Aorta (tissue), 5 donors: ENCODE data around the gene RASA3. TPM values are rescaled to one million over a fixed set of nuclear protein-coding genes. Genes with fewer than 3 reads are reported as not detected.

Experiments used
- ATAC-seq: fragments of 200-7000 bp; cut with Tn5 transposase; one replicate; pipeline ENCODE4 v1.9.1; 2022; ENCODE audit warnings: moderate library complexity; ENCODE audit not compliant: low FRiP score
- DNase-seq, 2 donors: peaks; one replicate each; pipeline ENCODE4 v3.0.0-alpha.2; 2020
- H3K27ac ChIP-seq, 2 donors: one replicate each; pipeline ENCODE4 v1.5.1; 2013; ENCODE audit warnings: low read length in 2 of 2, mild to moderate bottlenecking in 2 of 2, moderate library complexity in 2 of 2, control low read depth in 1 of 2, inconsistent platforms in 1 of 2, low read depth in 1 of 2
- H3K27me3 ChIP-seq, 2 donors: one replicate each; pipeline ENCODE4 v1.6.1; 2013; ENCODE audit warnings: control low read depth in 1 of 2, low read length in 1 of 2, mild to moderate bottlenecking in 1 of 2, moderate library complexity in 1 of 2; ENCODE audit not compliant: insufficient read depth in 2 of 2, control insufficient read depth in 1 of 2
- H3K36me3 ChIP-seq, 2 donors: one replicate each; pipeline ENCODE4 v1.6.1; 2013; ENCODE audit warnings: control low read depth in 1 of 2, low read length in 1 of 2, mild to moderate bottlenecking in 1 of 2; ENCODE audit not compliant: insufficient read depth in 2 of 2, control insufficient read depth in 1 of 2
- H3K4me1 ChIP-seq, 2 donors: one replicate each; pipeline ENCODE4 v1.6.1; 2013; ENCODE audit warnings: low read length in 2 of 2, control low read depth in 1 of 2, mild to moderate bottlenecking in 1 of 2, moderate library complexity in 1 of 2; ENCODE audit not compliant: insufficient read depth in 2 of 2, control insufficient read depth in 1 of 2
- H3K4me3 ChIP-seq, 2 donors: one replicate each; pipeline ENCODE4 v1.5.1; 2013; ENCODE audit warnings: low read length in 2 of 2, control low read depth in 1 of 2, mild to moderate bottlenecking in 1 of 2
- H3K9me3 ChIP-seq: one replicate; pipeline ENCODE4 v1.6.1; 2013; ENCODE audit warnings: mild to moderate bottlenecking, low read length; ENCODE audit not compliant: control insufficient read depth
- WGBS, 2 donors: extraction: QIAGEN DNeasy Blood & Tissue Kit; methylation state at CpG; one replicate each; pipeline ENCODE4 v1.1.7; 2013; 5-methylcytosine and 5-hydroxymethylcytosine counted together
- intact Hi-C, 2 donors: fragments of 100-400 bp; cut with DNase I; formaldehyde crosslinking; loops; one replicate each; pipeline versions ENCODE4 v1.14.2 to v1.15.0; 2022
- polyA plus RNA-seq, 2 donors: library from polyadenylated mRNA; stranded (reverse); fragments of 200-250 nt; gene quantifications; one replicate each; pipeline ENCODE4 v1.2.3, GENCODE V29; 2013
- total RNA-seq, 2 donors: library from RNA; stranded (reverse); fragmentation: NEBNext Ultra II Directional; extraction: Animal tissue kit (Norgen Biotek cat#: 25700); gene quantifications; one replicate each; pipeline ENCODE4 v1.2.1, GENCODE V29; 2021
- donor health status: healthy with polysubstance abuse.
- donor health status: Bipolar disorder and iron deficiency.
- donor health status: DM: no; HTN: no; CAD: no.
- donor health status: DM: no; HTN: no; CAD: no.
- donor health status: DM: yes; HTN: yes; CAD: no.

RASA3 gene
- total and polyA plus RNA-seq, 4 donors, result 8.1 to 42.3 (median 28.9) TPM

GRCh38 chr13:114043421-114044053, 88.9 kb downstream of the RASA3 start:
- Histone ChIP-seq H3K27ac (no peak overlapping the region), H3K4me3 (no peak overlapping the region), H3K27me3 (no peaks in the 10 kb centered on the region), H3K9me3 (no peaks in the 10 kb centered on the region), H3K36me3 (no peaks in the 10 kb centered on the region), H3K4me1 (no peaks in the 10 kb centered on the region)
- no peak for ATAC-seq
- DNase-seq, result peak in 1 of 2 donors; percentile 76
- intact Hi-C loops, result no loop called here
- WGBS, 2 donors, result 85 to 87% methylated on average over 12 to 32 of the region's 37 CpGs

DNA sequence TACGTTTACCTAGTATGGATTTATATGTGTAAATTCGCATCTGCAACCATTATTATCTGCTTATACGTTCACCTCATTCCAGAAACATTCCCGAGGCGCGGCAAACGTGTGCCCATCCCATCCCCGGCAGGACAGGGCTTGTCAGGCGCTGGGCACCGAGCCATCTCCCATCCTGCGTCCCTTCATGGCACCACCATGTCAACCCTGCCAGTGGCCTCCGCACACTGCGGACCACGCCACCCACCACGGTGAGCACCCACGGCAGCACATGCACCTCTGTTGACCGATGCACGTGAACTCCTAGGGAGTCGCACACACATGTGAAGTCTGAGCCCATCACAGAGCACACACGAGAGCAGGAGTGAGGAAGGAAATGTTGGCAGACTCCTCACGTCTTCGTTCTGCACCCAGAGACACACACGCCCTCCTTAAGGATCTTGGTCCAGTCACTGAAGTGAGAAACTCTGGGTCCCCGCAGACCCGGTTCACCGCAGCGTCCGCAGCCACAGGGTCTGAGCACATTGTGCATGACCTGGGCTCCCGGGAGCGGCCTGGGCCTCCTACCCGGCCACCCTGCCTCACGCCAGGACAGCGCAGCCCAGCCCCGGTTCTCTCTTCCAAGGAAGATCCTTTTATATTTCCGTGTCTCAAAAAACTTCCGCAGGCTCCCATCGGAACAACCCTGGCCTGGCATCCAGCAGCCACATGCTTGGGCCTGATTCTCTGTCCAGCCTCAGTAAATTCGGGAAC, 90.2 kb downstream of the RASA3 start:
- Histone ChIP-seq H3K4me1 (no peaks in the 10 kb centered on the region), H3K27me3 (no peaks in the 10 kb centered on the region), H3K36me3 (no peaks in the 10 kb centered on the region), H3K4me3 (no peak overlapping the region), H3K27ac (no peak overlapping the region), H3K9me3 (no peaks in the 10 kb centered on the region)
- 89 to 92% methylated on average over 38 of the region's 38 CpGs for WGBS, 2 donors
- no peak for DNase-seq
- ATAC-seq, result no peak
- intact Hi-C loops, result no loop called here

- no peaks in the 10 kb centered on the region for H3K4me1 ChIP-seq
- DNase-seq (no peak), ATAC-seq (no peak)
- WGBS, 2 donors, result 91 to 94% methylated on average over 17 of the region's 17 CpGs
- H3K27me3 ChIP-seq, result no peaks in the 10 kb centered on the region
- intact Hi-C loops, result no loop called here
- no peaks in the 10 kb centered on the region for H3K36me3 ChIP-seq
- H3K27ac ChIP-seq, result no peak overlapping the region
- H3K4me3 ChIP-seq, result no peak overlapping the region
- H3K9me3 ChIP-seq, result no peaks in the 10 kb centered on the region
These were observed 90.9 kb downstream of the RASA3 start for GRCh38 chr13:114041493-114041892.

DNA sequence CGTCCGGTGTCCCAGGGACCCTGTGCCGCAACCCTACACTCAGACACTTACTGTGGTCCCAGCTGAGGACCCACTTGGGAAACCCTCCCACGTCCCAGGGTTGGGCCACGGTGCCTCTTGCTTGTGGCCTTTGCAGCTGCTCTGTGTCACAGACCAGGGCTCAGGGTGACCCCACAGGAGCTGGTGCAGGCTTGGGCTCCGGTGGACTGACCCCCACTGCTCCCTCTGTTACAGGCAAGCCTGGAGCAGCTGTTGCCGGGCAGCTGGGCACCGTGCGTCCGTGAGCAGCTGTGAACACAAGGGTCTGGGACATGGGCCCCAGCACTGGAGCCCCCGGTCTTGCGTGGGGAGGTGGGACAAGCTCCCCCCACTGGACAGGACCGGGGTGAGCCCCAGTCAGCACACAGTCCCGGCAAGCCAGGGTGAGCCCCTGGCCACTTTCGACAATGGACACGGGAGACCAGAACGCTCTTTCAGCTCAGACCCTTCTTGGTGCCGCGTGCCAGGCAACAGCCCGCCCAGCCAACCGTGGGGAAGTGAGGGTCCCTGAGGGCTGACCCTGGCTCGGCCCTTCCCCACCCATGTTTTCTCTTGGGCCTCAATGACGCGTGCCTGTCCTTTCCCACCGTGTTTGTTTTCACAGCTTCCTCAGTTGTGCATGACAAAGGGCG, 92.8 kb downstream of the RASA3 start:
- intact Hi-C loops, result no loop called here
- 73 to 81% methylated on average over 25 to 26 of the region's 26 CpGs for WGBS, 2 donors
- no peaks in the 10 kb centered on the region for H3K27me3 ChIP-seq
- no peak overlapping the region for H3K27ac ChIP-seq
- no peak overlapping the region for H3K4me3 ChIP-seq
- H3K9me3 ChIP-seq, result no peaks in the 10 kb centered on the region
- H3K36me3 ChIP-seq, result no peaks in the 10 kb centered on the region
- no peak for ATAC-seq
- DNase-seq, result no peak
- H3K4me1 ChIP-seq, result no peaks in the 10 kb centered on the region

- no peaks in the 10 kb centered on the region for H3K36me3 ChIP-seq
- intact Hi-C loops, result no loop called here
- no peaks in the 10 kb centered on the region for H3K27me3 ChIP-seq
- no peak for DNase-seq
- no peak for ATAC-seq
- H3K4me3 ChIP-seq, result no peak overlapping the region
- H3K9me3 ChIP-seq, result no peaks in the 10 kb centered on the region
- H3K4me1 ChIP-seq, result no peaks in the 10 kb centered on the region
- H3K27ac ChIP-seq, result no peak overlapping the region
- WGBS, 2 donors, result 92 to 95% methylated on average over 14 of the region's 14 CpGs
These were observed 93.5 kb downstream of the RASA3 start for GRCh38 chr13:114038900-114039299.

DNA sequence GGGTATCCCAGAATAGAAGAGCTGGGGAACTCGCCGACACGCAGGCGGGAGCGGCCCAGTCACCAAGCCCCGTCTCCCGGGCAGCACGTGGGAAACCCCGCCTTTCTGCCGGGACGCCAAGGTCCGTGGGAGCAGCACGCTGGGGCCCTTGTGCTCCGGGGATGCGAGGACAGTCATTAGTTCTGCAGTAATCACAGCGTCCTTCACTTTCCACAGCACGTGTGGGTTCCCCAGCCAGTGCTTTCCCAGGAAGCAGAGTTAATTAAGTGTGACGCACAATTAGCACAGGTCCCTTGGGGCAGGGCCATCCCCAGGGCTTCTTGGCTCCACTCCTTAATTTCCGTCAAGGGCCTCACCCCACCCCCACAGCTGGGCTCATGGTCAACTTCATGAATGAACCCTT, 94.2 kb downstream of the RASA3 start:
- intact Hi-C loops, result no loop called here
- DNase-seq, result no peak
- WGBS, 2 donors, result 80 to 84% methylated on average over 19 of the region's 19 CpGs
- no peak for ATAC-seq
- Histone ChIP-seq H3K9me3 (no peaks in the 10 kb centered on the region), H3K4me1 (no peaks in the 10 kb centered on the region), H3K36me3 (no peaks in the 10 kb centered on the region), H3K27me3 (no peaks in the 10 kb centered on the region), H3K4me3 (no peak overlapping the region), H3K27ac (no peak overlapping the region)

DNA sequence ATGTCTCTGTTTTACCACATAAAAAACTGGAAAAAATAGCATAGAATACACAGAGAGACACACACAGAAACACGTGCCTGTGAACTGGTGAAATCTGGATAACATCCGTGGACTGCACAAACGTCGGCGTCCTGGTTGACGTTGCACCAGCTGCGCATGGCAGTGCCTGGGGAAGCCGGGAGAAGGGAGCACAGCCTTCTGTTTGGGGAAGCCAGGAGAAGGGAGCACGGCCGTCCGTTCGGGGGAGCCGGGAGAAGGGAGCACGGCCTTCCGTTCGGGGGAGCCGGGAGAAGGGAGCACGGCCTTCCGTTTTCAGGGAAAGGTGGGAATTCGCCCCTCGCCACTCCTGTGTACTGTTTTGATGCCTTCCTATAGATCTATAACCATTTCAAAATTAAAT, 94.7 kb downstream of the RASA3 start:
- H3K4me1 ChIP-seq, result no peaks in the 10 kb centered on the region
- DNase-seq, result no peak
- no peak for ATAC-seq
- no peak overlapping the region for H3K27ac ChIP-seq
- 90 to 95% methylated on average over 21 of the region's 21 CpGs for WGBS, 2 donors
- H3K9me3 ChIP-seq, result no peaks in the 10 kb centered on the region
- no peaks in the 10 kb centered on the region for H3K27me3 ChIP-seq
- no peaks in the 10 kb centered on the region for H3K36me3 ChIP-seq
- intact Hi-C loops, result no loop called here
- H3K4me3 ChIP-seq, result no peak overlapping the region

DNA sequence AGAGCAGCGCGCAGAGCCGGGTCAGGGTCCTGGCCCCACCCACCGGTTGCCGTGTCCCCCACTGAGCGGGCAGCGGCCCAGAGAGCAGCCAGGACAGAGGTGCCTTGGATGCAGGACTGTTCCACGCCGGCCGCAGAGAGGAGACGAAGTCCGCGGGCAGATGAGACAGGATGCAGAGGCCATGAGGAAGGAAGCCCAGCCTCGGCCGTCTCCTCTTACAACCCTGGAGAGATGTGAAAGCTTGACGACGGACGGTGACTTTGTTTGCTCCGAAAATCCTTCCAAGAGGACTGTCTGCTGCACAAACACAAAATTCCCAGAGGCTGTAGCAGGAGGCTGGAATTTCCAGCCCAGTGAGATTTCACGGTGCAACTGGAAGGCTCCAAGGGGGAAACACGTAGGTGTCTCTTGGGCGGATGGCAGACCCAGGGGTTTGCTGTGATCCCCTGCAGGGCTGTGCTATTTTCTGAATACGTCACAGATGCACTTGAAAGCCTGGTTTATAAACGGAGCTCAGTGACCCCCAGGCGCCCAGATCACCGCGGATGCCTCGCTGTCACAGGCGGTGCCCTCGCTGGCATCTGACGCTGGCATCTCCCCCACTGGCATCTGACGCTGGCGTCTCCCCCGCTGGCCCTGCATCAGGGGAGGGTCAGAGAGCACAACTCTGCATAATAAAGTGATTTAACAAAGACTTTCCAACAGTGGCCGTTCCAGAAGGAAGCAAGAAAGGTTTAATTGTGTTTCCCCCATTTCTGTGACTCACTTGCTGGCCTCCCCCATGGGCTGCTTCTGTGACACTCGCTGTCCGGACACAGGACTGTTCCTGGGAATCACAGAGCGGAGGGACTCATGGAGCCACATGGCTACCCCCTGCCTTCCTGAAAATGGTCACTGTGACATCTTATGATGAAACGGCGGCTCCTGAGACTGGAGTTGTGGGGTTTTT, 96.6 kb downstream of the RASA3 start:
- intact Hi-C loops, result no loop called here
- H3K9me3 ChIP-seq, result no peaks in the 10 kb centered on the region
- H3K4me1 ChIP-seq, result no peaks in the 10 kb centered on the region
- H3K27ac ChIP-seq, result no peak overlapping the region
- 76 to 77% methylated on average over 40 of the region's 40 CpGs for WGBS, 2 donors
- H3K4me3 ChIP-seq, result no peak overlapping the region
- DNase-seq (no peak), ATAC-seq (peak; percentile 36)
- no peaks in the 10 kb centered on the region for H3K27me3 ChIP-seq
- H3K36me3 ChIP-seq, result no peaks in the 10 kb centered on the region
